CD4-positive, alpha-beta memory T cell (primary cell): ENCODE data around the gene BBX. TPM values are rescaled to one million over a fixed set of nuclear protein-coding genes. Genes with fewer than 3 reads are reported as not detected.

Experiments
- CTCF ChIA-PET: fragments of 350-600 bp; sonication (Branson Sonifier 250); formaldehyde crosslinking; loops from one replicate; lab custom pipeline; 2021; ENCODE audit warnings: inconsistent platforms; ENCODE audit not compliant: partially characterized antibody; lab: Charles Lee
- POLR2A ChIA-PET: fragments of 350-600 bp; sonication (Branson Sonifier 250); formaldehyde crosslinking; loops from one replicate; lab custom pipeline; 2021; ENCODE audit not compliant: partially characterized antibody; lab: Charles Lee
- DNase-seq, 5 donors: peaks; one replicate each; pipeline versions ENCODE4 v3.0.0 to v3.0.0-alpha.2; 2020 to 2022; ENCODE audit warnings: mixed read lengths in 1 of 5
- H3K27ac ChIP-seq: one replicate; pipeline ENCODE4 v1.7.0; 2013; ENCODE audit warnings: low read depth, low read length
- H3K27me3 ChIP-seq: 2 replicates; pipeline ENCODE4 v1.7.0; 2013; ENCODE audit warnings: mild to moderate bottlenecking, low read length, moderate library complexity; ENCODE audit not compliant: insufficient read depth
- H3K36me3 ChIP-seq: 2 replicates; pipeline ENCODE4 v1.7.0; 2013; ENCODE audit warnings: mild to moderate bottlenecking, low read length, moderate library complexity; ENCODE audit not compliant: insufficient read depth
- H3K4me1 ChIP-seq: 2 replicates; pipeline ENCODE4 v1.7.0; 2013; ENCODE audit warnings: mild to moderate bottlenecking, low read length, moderate library complexity; ENCODE audit not compliant: insufficient read depth
- H3K4me3 ChIP-seq, 2 donors: one replicate each; pipeline ENCODE4 v1.7.0; 2013; ENCODE audit warnings: low read length in 2 of 2, mild to moderate bottlenecking in 1 of 2
- H3K9me3 ChIP-seq, 2 donors: one replicate each; pipeline ENCODE4 v1.7.0; 2013; ENCODE audit warnings: low read length in 2 of 2, control low read depth in 1 of 2; ENCODE audit not compliant: control insufficient read depth in 1 of 2
- H3K27ac Mint-ChIP-seq, 7 donors: one replicate each; pipeline ENCODE4 v1.8.0; 2020 to 2021; ENCODE audit warnings: mixed read lengths in 7 of 7, mild to moderate bottlenecking in 6 of 7, inconsistent platforms in 3 of 7, moderate library complexity in 3 of 7
- H3K27me3 Mint-ChIP-seq, 2 donors: one replicate each; pipeline ENCODE4 v1.8.0; 2020 to 2021; ENCODE audit warnings: mixed read lengths in 2 of 2
- H3K36me3 Mint-ChIP-seq, 2 donors: one replicate each; pipeline ENCODE4 v1.8.0; 2020 to 2021; ENCODE audit warnings: mixed read lengths in 2 of 2, inconsistent platforms in 1 of 2, mild to moderate bottlenecking in 1 of 2
- H3K4me1 Mint-ChIP-seq, 4 donors: one replicate each; pipeline ENCODE4 v1.8.0; 2020 to 2021; ENCODE audit warnings: mixed read lengths in 4 of 4, mild to moderate bottlenecking in 1 of 4
- H3K4me3 Mint-ChIP-seq, 8 donors: one replicate each; pipeline ENCODE4 v1.8.0; 2020 to 2021; ENCODE audit warnings: mixed read lengths in 8 of 8, mild to moderate bottlenecking in 7 of 8, moderate library complexity in 6 of 8, inconsistent platforms in 3 of 8
- H3K9me3 Mint-ChIP-seq, 8 donors: one replicate each; pipeline ENCODE4 v1.8.0; 2020 to 2021; ENCODE audit warnings: mixed read lengths in 8 of 8, mild to moderate bottlenecking in 5 of 8, inconsistent platforms in 3 of 8, moderate library complexity in 1 of 8
- intact Hi-C: fragments of 100-400 bp; cut with micrococcal nuclease; formaldehyde crosslinking; loops from one replicate; pipeline ENCODE4 v1.15.1; 2023
- polyA plus RNA-seq, 2 donors: library from polyadenylated mRNA; unstranded; fragments of 300-500 nt; fragmentation: Illumina TruSeq; gene quantifications; one replicate each; pipeline ENCODE4 v1.2.3, GENCODE V29; 2021
- total RNA-seq, 2 experiments: library from RNA; stranded (reverse); gene quantifications; one replicate each; pipeline ENCODE4 v1.2.3, GENCODE V29; 2021

Gene BBX
- total and polyA plus RNA-seq, 4 experiments from 2014 or later = 85.4 to 101 (median 96.5) TPM

GRCh38 chr3:107800710-107801109 lies 277.9 kb downstream of the BBX start:
- no peaks in the 10 kb centered on the region for H3K9me3 ChIP-seq
- H3K4me1 Mint-ChIP-seq = peaks cover 7 to 12% (median 7%) of the 10 kb centered on the region in 4 donors
- H3K4me1 ChIP-seq = peaks cover 8% of the 10 kb centered on the region
- peaks cover 69 to 81% of the 10 kb centered on the region in 2 donors for H3K36me3 Mint-ChIP-seq
- no peak overlapping the region for H3K27ac ChIP-seq
- no peak overlapping the region for H3K4me3 ChIP-seq
- H3K27ac Mint-ChIP-seq = peak overlapping the region in 3 of 7 donors; percentile 7 to 48 (median 39)
- H3K9me3 Mint-ChIP-seq = no peaks in the 10 kb centered on the region
- peaks cover 59% of the 10 kb centered on the region for H3K36me3 ChIP-seq
- DNase-seq = no peak
- intact Hi-C loops = no loop called here
- CTCF ChIA-PET = interaction anchor here (0.5 to 0.9 kb wide), 2 partner anchors 9 to 533 kb away, joined by 3 read pairs; no protein-coding TSS in a partner anchor
- POLR2A ChIA-PET = no interaction called here
- no peaks in the 10 kb centered on the region for H3K27me3 ChIP-seq
- H3K27me3 Mint-ChIP-seq = no peaks in the 10 kb centered on the region
- no peak overlapping the region for H3K4me3 Mint-ChIP-seq

GRCh38 chr3:107803170-107803569 lies 280.4 kb downstream of the BBX start:
- no peak overlapping the region for H3K27ac Mint-ChIP-seq
- intact Hi-C loops = no loop called here
- CTCF ChIA-PET = no interaction called here
- POLR2A ChIA-PET = no interaction called here
- H3K4me1 ChIP-seq = no peaks in the 10 kb centered on the region
- H3K36me3 Mint-ChIP-seq = peaks cover 72 to 88% of the 10 kb centered on the region in 2 donors
- H3K27me3 ChIP-seq = no peaks in the 10 kb centered on the region
- peaks cover 0 to 1% (median 0%) of the 10 kb centered on the region in 4 donors for H3K4me1 Mint-ChIP-seq
- H3K27ac ChIP-seq = no peak overlapping the region
- no peak for DNase-seq
- peaks cover 52% of the 10 kb centered on the region for H3K36me3 ChIP-seq
- H3K27me3 Mint-ChIP-seq = no peaks in the 10 kb centered on the region
- H3K4me3 Mint-ChIP-seq = no peak overlapping the region
- no peaks in the 10 kb centered on the region for H3K9me3 Mint-ChIP-seq
- no peaks in the 10 kb centered on the region for H3K9me3 ChIP-seq
- no peak overlapping the region for H3K4me3 ChIP-seq

DNA sequence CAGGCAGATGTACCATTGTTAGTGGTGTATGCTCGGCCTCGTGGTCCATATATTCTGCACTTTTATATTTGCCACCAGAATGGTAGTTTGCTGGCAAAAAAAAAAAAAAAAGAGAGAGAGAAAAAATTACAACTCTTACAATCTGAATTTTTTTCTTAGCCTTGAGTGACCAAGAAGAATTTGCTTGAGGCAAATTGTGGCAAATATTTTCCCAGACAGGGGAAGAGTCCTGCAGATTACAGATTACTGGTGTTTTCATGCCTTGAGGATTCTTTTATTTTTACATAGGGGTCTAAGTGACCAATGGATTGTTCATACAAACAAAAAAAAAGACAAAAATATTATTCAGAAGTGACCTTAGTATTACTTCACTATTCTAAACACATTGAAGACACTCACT lies 283.3 kb downstream of the BBX start:
- POLR2A ChIA-PET = no interaction called here
- no peaks in the 10 kb centered on the region for H3K4me1 ChIP-seq
- H3K36me3 Mint-ChIP-seq = peaks cover 67 to 79% of the 10 kb centered on the region in 2 donors

GRCh38 chr3:107806536-107806935 lies 283.8 kb downstream of the BBX start:
- Mint-ChIP-seq H3K27ac (no peak overlapping the region), H3K4me1 (peaks cover 0 to 6% (median 2%) of the 10 kb centered on the region in 4 donors), H3K9me3 (no peaks in the 10 kb centered on the region), H3K36me3 (peaks cover 61 to 74% of the 10 kb centered on the region in 2 donors), H3K4me3 (no peak overlapping the region), H3K27me3 (no peaks in the 10 kb centered on the region)
- Histone ChIP-seq H3K4me1 (no peaks in the 10 kb centered on the region), H3K9me3 (no peaks in the 10 kb centered on the region), H3K27me3 (no peaks in the 10 kb centered on the region), H3K4me3 (no peak overlapping the region), H3K27ac (no peak overlapping the region), H3K36me3 (peaks cover 30% of the 10 kb centered on the region)
- ChIA-PET CTCF (no interaction called here), POLR2A (no interaction called here)
- intact Hi-C loops = no loop called here
- DNase-seq = no peak

More for the DNA sequence above, 283.3 kb downstream of the BBX start:
- Histone ChIP-seq H3K4me3 (no peak overlapping the region), H3K27me3 (no peaks in the 10 kb centered on the region), H3K27ac (no peak overlapping the region), H3K36me3 (peaks cover 35% of the 10 kb centered on the region), H3K9me3 (no peaks in the 10 kb centered on the region)
- H3K4me3 Mint-ChIP-seq = no peak overlapping the region
- H3K27ac Mint-ChIP-seq = no peak overlapping the region
- no peak for DNase-seq
- H3K27me3 Mint-ChIP-seq = no peaks in the 10 kb centered on the region
- intact Hi-C loops = no loop called here
- H3K9me3 Mint-ChIP-seq = no peaks in the 10 kb centered on the region
- CTCF ChIA-PET = no interaction called here
- peaks cover 0 to 6% (median 2%) of the 10 kb centered on the region in 4 donors for H3K4me1 Mint-ChIP-seq

DNA sequence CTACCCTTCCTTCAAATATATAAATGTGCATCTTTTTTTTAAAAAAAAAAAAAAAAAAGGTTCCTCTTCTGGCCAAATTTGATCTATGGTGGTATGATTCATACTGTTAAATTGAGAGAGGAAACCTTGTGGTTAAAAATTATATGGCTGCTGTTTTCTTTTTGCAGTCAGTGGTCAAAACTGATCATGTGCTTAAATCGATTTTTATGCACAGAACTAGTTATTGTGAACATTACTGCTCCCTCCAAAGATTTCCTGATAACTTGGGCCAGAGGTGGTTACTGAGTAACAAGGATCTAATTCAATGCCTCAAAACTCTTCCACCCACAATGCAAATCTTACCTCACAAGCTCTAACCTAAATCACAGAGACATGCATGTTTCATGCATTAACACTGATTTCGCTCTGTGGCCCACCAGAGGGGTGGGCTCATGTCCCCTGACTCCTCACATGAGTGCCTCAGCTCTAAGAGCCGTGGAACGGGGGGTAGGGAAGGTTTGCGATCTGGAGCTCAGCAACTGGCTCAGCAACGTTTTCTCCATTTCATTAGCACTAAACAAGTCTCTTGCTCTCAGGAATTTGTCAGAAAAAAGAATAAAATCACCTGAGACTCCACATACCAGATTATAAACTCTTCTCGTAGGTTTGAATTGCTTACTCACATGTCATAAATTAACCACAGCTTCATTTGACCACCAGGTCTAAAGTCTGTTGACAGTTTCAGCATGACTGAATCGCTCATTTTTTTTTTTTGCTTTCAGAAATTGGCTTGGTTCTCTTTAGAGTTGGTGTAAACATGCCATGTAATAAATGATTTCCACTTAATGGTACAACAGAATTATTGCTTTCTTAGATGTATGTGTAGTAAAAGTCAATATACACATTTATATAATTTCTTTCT lies 287.7 kb downstream of the BBX start:
- H3K27ac Mint-ChIP-seq = peak overlapping the region in 1 of 7 donors; percentile 61
- Histone ChIP-seq H3K4me3 (no peak overlapping the region), H3K4me1 (no peaks in the 10 kb centered on the region), H3K36me3 (peaks cover 3% of the 10 kb centered on the region), H3K27me3 (no peaks in the 10 kb centered on the region), H3K27ac (no peak overlapping the region), H3K9me3 (no peaks in the 10 kb centered on the region)
- no peaks in the 10 kb centered on the region for H3K27me3 Mint-ChIP-seq
- H3K4me1 Mint-ChIP-seq = peaks cover 0 to 9% (median 2%) of the 10 kb centered on the region in 4 donors
- H3K4me3 Mint-ChIP-seq = no peak overlapping the region
- no peak for DNase-seq
- peaks cover 30 to 39% of the 10 kb centered on the region in 2 donors for H3K36me3 Mint-ChIP-seq
- no peaks in the 10 kb centered on the region for H3K9me3 Mint-ChIP-seq
- ChIA-PET CTCF (interaction anchor here (1.0 kb wide), 1 partner anchor 10 kb away, joined by 3 read pairs; no protein-coding TSS in a partner anchor), POLR2A (no interaction called here)
- intact Hi-C loops = no loop called here

DNA sequence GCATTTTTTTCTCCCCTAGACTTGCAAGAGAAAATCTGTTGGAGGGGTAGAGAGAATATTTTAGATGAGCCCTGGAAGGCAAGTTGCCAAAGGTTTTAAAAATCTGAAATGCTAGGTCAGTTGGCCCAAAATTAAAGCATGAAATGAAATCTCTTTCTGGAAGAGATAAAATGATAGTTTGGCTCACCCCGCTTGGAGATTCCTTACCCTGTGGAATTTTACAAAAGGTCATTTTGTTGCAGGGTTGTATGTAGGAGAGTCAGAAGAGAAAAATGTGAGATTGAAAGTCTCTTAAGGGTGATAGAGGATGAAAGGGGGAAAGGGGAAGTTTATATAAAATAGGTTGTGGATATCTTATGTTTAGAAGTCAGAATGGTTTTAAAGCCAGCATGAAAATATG lies 290.3 kb downstream of the BBX start:
- ChIA-PET CTCF (no interaction called here), POLR2A (no interaction called here)
- Mint-ChIP-seq H3K9me3 (no peaks in the 10 kb centered on the region), H3K36me3 (peaks cover 16 to 19% of the 10 kb centered on the region in 2 donors), H3K27ac (peak overlapping the region in 4 of 7 donors; percentile 6 to 59 (median 42)), H3K4me3 (no peak overlapping the region), H3K4me1 (peaks cover 0 to 9% (median 2%) of the 10 kb centered on the region in 4 donors), H3K27me3 (peaks cover 1 to 3% of the 10 kb centered on the region in 2 donors)
- Histone ChIP-seq H3K27ac (no peak overlapping the region), H3K4me3 (no peak overlapping the region), H3K9me3 (no peaks in the 10 kb centered on the region), H3K36me3 (no peaks in the 10 kb centered on the region), H3K4me1 (no peaks in the 10 kb centered on the region), H3K27me3 (no peaks in the 10 kb centered on the region)
- DNase-seq = no peak
- intact Hi-C loops = no loop called here

GRCh38 chr3:107816107-107816506 lies 293.3 kb downstream of the BBX start:
- no peak overlapping the region for H3K4me3 Mint-ChIP-seq
- no peaks in the 10 kb centered on the region for H3K36me3 ChIP-seq
- no peaks in the 10 kb centered on the region for H3K4me1 ChIP-seq
- H3K36me3 Mint-ChIP-seq = no peaks in the 10 kb centered on the region
- intact Hi-C loops = no loop called here
- peaks cover 5 to 9% of the 10 kb centered on the region in 2 donors for H3K27me3 Mint-ChIP-seq
- H3K9me3 ChIP-seq = no peaks in the 10 kb centered on the region
- H3K9me3 Mint-ChIP-seq = no peaks in the 10 kb centered on the region
- H3K27ac ChIP-seq = no peak overlapping the region
- no peaks in the 10 kb centered on the region for H3K27me3 ChIP-seq
- CTCF ChIA-PET = no interaction called here
- peaks cover 0 to 3% (median 0%) of the 10 kb centered on the region in 4 donors for H3K4me1 Mint-ChIP-seq
- POLR2A ChIA-PET = interaction anchor here (0.6 kb wide), 1 partner anchor 17 kb away, joined by 3 read pairs; no protein-coding TSS in a partner anchor
- no peak overlapping the region for H3K27ac Mint-ChIP-seq
- H3K4me3 ChIP-seq = no peak overlapping the region
- DNase-seq = no peak
